ENCODE data around the gene AMMECR1L.

DNA sequence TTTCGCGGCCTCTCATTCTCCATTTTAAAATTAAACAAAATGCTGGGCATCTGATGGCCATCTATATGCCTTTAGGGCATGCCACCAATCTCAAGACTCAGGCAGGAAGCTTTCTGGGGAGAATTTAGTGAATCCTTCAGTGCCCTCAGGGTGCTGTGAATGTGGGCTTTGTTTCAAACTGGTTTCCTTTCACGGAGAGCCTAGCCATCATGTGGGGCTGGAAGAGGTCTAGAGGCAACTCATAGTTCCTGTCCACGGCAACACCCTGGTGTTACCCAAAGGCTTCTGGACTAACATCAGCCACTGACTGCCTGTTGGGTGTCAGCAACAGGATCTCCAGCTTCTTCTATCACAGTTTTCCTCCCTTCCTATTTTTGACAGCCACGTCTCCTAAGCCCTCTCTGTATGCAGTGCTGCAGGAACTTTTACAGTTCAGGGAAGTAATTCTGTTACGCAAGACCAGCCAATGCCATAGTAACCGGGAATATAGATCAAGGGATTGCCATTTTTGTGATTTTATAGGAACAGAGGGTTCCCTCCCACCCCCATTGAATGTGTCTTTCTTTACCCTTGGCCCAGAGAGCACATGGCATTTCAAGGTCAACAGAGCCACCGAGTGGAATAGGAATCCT is 66.8 kb downstream of the AMMECR1L start:
- TF ChIP-seq, protein P1, sequence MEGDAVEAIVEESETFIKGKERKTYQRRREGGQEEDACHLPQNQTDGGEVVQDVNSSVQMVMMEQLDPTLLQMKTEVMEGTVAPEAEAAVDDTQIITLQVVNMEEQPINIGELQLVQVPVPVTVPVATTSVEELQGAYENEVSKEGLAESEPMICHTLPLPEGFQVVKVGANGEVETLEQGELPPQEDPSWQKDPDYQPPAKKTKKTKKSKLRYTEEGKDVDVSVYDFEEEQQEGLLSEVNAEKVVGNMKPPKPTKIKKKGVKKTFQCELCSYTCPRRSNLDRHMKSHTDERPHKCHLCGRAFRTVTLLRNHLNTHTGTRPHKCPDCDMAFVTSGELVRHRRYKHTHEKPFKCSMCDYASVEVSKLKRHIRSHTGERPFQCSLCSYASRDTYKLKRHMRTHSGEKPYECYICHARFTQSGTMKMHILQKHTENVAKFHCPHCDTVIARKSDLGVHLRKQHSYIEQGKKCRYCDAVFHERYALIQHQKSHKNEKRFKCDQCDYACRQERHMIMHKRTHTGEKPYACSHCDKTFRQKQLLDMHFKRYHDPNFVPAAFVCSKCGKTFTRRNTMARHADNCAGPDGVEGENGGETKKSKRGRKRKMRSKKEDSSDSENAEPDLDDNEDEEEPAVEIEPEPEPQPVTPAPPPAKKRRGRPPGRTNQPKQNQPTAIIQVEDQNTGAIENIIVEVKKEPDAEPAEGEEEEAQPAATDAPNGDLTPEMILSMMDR (IDR thresholded peaks at IDR 0.05) = no peak
- TF ChIP-seq POLR2A (IDR thresholded peaks at IDR 0.05; ENCODE audit: low read depth) (no peak), POLR2AphosphoS5 (IDR thresholded peaks at IDR 0.05) (no peak)
